ENCODE results near the gene LDHA. TPM values are rescaled to one million over a fixed set of nuclear protein-coding genes. Genes with fewer than 3 reads are reported as not detected.

Gene LDHA
- total RNA-seq, 4 donors from 2014 or later: 438 to 724 (median 616) TPM

GRCh38 chr11:18364495-18365073 is 29.8 kb upstream of the LDHA start:
- Histone ChIP-seq H3K27me3 (no peaks in the 10 kb centered on the region), H3K36me3 (peaks cover 69% of the 10 kb centered on the region), H3K9me3 (no peaks in the 10 kb centered on the region), H3K27ac (no peak overlapping the region), H3K4me1 (no peaks in the 10 kb centered on the region), H3K4me3 (no peak overlapping the region)
- TF ChIP-seq POLR2A (IDR thresholded peaks at IDR 0.05) (no peak), EP300 (IDR thresholded peaks at IDR 0.05) (no peak), CTCF (IDR thresholded peaks at IDR 0.05) (no peak), POLR2AphosphoS5 (IDR thresholded peaks at IDR 0.05) (no peak)
- 76% methylated on average over 4 of the region's 4 CpGs for WGBS
- DNase-seq (ENCODE audit: low spot score in 2 of 2): no peak

GRCh38 chr11:18365741-18366140 is 28.6 kb upstream of the LDHA start:
- no peaks in the 10 kb centered on the region for H3K9me3 ChIP-seq
- H3K36me3 ChIP-seq: peaks cover 58% of the 10 kb centered on the region
- no peaks in the 10 kb centered on the region for H3K27me3 ChIP-seq
- WGBS: 86% methylated on average over 4 of the region's 4 CpGs
- DNase-seq (ENCODE audit: low spot score in 2 of 2): no peak
- TF ChIP-seq POLR2A (IDR thresholded peaks at IDR 0.05) (no peak), EP300 (IDR thresholded peaks at IDR 0.05) (no peak), CTCF (IDR thresholded peaks at IDR 0.05) (no peak), POLR2AphosphoS5 (IDR thresholded peaks at IDR 0.05) (no peak)
- no peak overlapping the region for H3K4me3 ChIP-seq
- H3K27ac ChIP-seq: no peak overlapping the region
- no peaks in the 10 kb centered on the region for H3K4me1 ChIP-seq

GRCh38 chr11:18366286-18366685 is 28.1 kb upstream of the LDHA start:
- Histone ChIP-seq H3K27ac (no peak overlapping the region), H3K36me3 (peaks cover 52% of the 10 kb centered on the region), H3K27me3 (no peaks in the 10 kb centered on the region), H3K4me1 (no peaks in the 10 kb centered on the region), H3K9me3 (no peaks in the 10 kb centered on the region), H3K4me3 (no peak overlapping the region)
- WGBS: 74% methylated on average over 4 of the region's 4 CpGs
- DNase-seq (ENCODE audit: low spot score in 2 of 2): no peak
- no peak for TF ChIP-seq POLR2A (IDR thresholded peaks at IDR 0.05)
- TF ChIP-seq POLR2AphosphoS5 (IDR thresholded peaks at IDR 0.05): no peak
- no peak for TF ChIP-seq CTCF (IDR thresholded peaks at IDR 0.05)
- TF ChIP-seq EP300 (IDR thresholded peaks at IDR 0.05): no peak

GRCh38 chr11:18367431-18367830 is 26.9 kb upstream of the LDHA start:
- Histone ChIP-seq H3K27me3 (no peaks in the 10 kb centered on the region), H3K4me1 (no peaks in the 10 kb centered on the region), H3K9me3 (no peaks in the 10 kb centered on the region), H3K27ac (no peak overlapping the region), H3K4me3 (no peak overlapping the region), H3K36me3 (peaks cover 42% of the 10 kb centered on the region)
- TF ChIP-seq POLR2A (IDR thresholded peaks at IDR 0.05) (no peak), POLR2AphosphoS5 (IDR thresholded peaks at IDR 0.05) (no peak), CTCF (IDR thresholded peaks at IDR 0.05) (no peak), EP300 (IDR thresholded peaks at IDR 0.05) (no peak)
- 93% methylated on average over 3 of the region's 3 CpGs for WGBS
- no peak for DNase-seq (ENCODE audit: low spot score in 2 of 2)

- DNase-seq (ENCODE audit: low spot score in 2 of 2): no peak
- H3K9me3 ChIP-seq: no peaks in the 10 kb centered on the region
- H3K27ac ChIP-seq: no peak overlapping the region
- H3K36me3 ChIP-seq: peaks cover 35% of the 10 kb centered on the region
- no peak for TF ChIP-seq EP300 (IDR thresholded peaks at IDR 0.05)
- TF ChIP-seq CTCF (IDR thresholded peaks at IDR 0.05): no peak
- no peak for TF ChIP-seq POLR2A (IDR thresholded peaks at IDR 0.05)
- no peak for TF ChIP-seq POLR2AphosphoS5 (IDR thresholded peaks at IDR 0.05)
- WGBS: 69% methylated on average over 2 of the region's 2 CpGs
- H3K27me3 ChIP-seq: no peaks in the 10 kb centered on the region
- no peak overlapping the region for H3K4me3 ChIP-seq
- no peaks in the 10 kb centered on the region for H3K4me1 ChIP-seq
Measured at GRCh38 chr11:18368221-18368620, 26.1 kb upstream of the LDHA start.

Data from suprapubic skin (tissue), 4 donors.